ENCODE results near the gene TCF19.

Gene TCF19, protein sequence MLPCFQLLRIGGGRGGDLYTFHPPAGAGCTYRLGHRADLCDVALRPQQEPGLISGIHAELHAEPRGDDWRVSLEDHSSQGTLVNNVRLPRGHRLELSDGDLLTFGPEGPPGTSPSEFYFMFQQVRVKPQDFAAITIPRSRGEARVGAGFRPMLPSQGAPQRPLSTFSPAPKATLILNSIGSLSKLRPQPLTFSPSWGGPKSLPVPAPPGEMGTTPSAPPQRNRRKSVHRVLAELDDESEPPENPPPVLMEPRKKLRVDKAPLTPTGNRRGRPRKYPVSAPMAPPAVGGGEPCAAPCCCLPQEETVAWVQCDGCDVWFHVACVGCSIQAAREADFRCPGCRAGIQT

DNA sequence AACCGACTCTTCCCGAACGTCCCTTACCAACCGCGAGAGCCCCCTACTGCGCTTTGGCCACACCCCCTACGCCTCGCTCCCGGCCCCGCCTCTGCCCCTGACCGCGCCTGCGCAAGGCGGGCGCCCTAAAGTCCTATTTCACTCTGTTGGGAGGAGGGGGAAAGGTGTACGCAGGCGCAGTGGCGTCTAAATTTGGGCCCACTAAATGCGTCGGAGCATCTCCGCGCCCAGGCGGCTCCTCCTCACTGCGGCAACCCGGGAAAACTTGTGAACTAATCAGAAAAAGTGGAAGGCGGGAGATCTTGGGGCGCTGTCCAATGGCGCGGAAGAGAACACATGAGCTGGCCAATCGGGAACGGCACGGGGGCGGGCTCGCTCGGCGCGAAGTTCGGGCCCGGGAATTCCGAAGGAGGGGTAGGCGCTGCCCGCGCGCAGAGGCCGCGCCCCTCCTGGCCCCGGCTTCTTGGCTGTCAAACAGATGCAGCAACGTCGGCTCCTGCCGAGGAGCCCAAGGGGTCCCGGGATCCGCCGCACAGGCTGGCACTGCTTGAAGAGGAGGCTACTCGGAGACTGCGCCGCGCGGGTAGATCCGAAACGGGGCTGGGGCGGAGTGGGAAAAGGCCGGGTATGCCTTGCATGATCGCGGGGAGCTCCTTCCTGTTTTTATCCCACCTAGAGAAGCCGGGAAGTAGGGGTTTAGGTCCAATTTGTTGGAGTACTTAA is at the start of gene TCF19:
Gene TCF19 (plus strand): TSS at position 450 of the 723 bp plus-strand sequence. CDS start 881 bp downstream, outside the sequence.
- DNase-seq (ENCODE audit: low spot score): peak; percentile 99

DNA sequence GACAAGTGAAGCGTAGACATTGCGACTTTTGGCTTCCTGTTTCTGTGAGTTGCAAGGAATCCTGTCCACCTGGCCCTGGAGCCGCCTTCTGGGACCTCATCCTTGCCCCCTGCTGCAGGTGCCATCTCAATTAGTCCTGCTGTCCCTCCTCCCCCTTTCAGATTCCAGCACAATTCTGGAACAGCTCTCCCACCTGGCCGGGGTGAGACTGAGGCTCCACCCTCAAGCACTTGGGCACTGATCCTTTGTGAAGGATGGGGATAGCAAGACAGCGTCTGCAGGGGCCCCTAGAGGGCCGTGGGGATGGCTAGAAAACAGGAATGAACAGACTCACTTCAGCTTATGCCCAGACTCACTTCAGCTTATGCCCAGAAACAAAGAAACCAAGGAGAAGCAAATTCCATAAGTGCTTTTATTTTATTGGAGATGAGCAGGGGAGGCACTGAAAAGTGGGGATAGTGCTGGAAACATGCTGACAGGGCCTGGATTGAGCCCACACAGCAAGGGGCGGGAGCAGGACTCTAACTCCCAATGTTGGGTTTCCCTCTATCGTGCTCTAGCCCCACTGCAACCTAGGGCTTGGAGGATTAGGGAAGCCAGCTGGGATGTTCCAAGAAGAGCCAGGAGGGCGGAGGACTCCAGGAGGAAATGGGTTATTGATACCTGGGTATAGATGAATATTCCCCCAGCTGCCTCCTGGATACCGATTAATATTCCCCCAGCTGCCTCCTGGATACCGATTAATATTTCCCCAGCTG is 47.4 kb upstream of the TCF19 start:
- DNase-seq (ENCODE audit: low spot score): no peak

DNA sequence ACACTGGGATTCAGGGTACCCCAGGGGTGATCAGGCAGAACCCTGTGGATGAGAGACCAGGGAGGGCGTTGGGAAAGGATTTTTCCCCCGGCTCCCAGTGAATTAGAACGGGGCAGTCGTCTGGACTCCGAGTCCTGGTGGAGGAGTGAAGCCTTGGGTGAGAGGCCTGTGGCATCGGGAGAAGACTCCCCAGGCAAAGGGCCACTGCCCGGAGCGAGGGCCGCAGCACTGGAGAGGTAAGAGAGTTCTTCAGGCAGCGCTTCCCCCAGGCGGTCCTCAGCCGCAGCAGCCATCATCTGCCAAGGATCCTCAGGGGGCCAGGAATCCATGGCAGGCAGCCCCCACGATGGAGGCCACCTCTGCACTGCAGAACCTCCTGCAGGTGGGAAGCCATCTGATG is 46.7 kb upstream of the TCF19 start:
- DNase-seq (ENCODE audit: low spot score): no peak

DNA sequence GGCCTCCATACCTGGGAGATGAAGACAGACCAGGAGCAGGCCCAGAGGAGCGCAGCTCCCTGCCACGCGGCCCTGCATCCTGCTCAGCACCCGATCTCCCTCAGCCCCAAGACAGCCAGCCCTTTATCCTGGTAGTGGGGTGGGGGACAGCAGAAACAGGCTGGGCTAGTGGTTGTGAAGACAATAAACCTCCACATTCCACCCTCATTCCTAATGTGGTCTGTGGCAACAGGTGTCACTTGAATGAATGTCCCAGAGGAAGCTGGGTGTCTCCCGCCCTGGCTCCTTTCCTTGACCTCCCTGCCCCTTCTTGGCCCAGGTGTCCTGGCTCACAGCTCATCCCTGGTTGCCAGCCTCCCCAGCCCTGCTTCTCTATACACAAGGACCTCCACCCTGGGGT is 45.9 kb upstream of the TCF19 start, which contains the start of gene C6orf15:
Gene C6orf15 (minus strand): TSS at position 98 of the 400 bp plus-strand sequence. CDS start 20 bp downstream, at position 78.
- DNase-seq (ENCODE audit: low spot score): no peak

DNA sequence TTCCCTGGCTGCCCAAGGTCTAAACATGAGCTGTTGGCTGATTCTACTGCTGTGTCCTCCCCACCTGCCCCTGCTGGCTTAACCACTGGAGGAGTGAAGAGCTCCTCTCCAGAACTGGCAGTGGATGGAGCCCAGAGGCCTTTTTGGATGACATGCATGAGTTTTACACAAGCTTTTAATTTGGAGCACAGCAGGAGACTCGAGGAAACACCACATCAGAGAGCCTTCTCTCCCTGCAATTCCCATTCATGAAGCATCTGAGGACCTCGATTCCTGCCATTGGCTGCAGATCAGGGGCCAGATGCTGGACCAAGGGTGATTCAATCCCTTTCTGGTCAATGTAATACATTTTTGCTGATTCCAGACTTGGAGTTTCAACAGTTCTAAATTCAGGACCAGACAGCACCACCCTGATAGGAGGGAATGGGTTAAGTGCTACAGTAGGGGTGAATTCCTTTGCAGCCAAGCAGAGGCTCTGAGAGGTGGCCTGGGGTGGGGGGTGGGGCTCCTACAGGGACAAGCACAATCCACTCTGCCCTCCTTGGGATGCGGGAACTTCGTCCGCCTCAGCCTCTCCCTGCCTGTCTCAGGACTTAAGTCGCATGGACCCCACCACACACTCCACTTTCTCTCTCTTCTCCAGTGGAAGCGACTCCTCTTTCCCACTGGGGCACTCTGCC is 44.4 kb upstream of the TCF19 start:
- no peak for DNase-seq (ENCODE audit: low spot score)

DNA sequence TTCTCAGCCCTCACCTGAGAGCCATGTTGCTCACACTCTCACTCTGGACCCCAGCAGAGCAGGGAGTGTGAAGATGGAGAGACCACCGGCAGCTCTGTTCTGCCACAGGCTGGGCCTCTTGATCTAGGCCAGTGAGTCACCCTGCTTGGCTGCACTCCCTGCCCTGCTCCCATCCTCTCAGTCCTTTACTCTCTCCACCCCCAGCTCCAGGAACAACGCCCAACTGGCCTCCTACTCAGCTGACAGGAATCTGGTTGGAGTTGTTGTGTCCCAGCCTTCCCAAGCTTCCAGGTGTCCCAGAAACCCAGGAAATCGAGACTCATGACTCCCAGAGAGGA is 43.9 kb upstream of the TCF19 start, which contains the start of gene PSORS1C1:
Gene PSORS1C1 (plus strand): TSS at position 260 of the 338 bp plus-strand sequence. CDS start 14,833 bp downstream, outside the sequence.
- DNase-seq (ENCODE audit: low spot score): no peak

DNA sequence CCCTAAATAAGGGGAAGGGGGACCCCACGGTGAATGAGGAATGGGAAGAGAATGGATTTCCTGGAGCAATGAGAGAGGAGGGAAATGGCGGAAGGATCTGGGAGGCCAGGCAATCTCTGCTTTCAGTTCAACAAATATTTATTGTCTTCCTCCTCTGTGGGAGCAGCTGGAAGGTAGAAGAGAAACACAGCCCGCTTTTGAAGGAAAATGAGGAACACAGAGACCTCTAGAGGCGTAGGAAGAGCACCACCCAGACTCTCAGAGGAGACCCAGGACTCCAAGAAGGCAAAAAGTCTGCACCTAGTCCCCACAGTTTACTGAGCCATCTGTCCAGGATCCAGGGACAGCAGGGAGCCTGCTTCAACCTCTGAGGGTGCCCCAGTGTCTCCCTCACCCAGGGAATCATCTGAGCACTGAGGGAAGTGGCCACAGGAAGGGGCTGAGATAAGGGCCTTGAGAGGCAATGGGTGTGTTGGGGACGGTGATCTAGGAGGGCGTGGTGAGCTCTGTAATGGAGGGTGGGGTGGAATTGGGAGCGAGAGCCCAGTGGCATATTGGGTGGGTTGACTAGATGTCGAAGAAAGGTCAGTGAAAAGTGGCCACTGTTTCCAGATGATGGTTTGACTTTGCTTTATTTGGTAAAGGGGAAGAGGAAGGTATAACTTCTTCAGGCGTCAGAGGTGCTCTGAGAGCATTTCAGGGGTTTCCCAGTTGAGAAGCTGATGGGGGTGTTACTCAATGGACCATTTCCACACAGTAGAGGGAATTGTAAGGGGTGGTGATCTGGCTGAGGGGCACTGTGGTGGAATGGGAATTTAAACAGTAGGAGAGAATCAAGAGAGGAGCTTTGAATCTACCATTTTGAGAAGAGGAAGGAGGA is 43.2 kb upstream of the TCF19 start:
- no peak for DNase-seq (ENCODE audit: low spot score)

DNA sequence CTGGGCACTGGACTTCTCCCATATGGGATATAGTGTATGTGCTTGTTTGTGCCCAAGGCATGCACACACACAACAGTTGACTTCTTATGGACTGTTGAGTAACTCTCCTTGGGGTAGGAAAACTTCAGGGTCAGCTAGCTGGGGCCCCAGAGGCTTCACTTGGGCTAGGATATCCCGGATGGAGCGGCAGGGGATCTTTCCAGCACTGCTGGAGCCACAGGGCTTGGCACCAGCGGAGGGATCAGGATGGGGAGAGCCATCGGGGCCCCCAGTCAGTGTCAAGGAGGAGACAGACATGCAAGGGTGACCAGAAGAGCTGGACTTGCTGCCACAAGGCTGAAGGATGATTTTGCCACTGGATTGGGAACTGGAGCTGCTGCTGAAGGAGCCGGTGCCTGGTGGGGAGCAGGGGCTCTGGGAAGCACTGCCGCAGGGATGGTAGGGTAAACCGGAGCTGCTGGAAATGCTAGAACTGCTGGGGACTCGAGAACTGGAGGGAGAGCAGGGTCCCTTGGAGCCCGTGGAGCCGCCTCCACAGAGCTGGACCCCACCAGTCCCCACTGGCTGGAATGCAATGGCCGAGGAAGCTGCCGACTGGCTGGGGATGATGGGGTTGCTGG is 42.3 kb upstream of the TCF19 start:
- no peak for DNase-seq (ENCODE audit: low spot score)

DNA sequence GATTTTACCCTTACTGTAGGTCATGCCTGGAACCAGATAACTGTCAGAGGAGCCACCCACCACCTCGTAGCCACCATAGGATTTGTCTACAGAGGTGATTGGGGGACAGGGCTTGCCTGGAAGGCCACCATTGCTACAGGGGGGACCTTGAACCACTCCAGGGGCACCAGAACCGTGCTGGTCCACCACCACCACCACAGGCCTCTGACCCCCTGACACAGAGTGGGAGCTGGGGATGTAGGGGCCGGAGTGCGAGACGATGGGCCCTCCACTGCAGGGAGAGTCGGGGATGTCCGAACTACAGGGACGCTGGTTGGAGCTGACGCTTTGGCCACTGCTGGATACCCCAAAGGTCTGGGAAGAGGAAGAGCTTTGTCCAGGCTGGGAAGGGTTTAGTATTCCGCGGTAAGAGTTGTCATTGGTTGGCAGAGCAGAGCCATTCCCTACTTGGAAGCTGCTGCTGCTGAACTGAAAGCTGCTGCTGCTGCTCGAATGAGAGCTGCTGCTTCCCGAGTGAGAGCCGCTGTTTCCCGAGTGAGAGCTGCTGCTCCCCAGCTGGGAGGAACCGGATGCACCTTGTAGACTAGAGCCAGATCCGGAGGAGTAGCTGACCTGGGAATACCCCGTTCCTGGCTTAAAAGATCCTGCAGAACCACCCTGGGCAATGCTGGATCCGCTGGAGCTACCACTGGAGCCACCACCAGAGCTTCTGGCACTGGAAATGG is 41.6 kb upstream of the TCF19 start:
- no peak for DNase-seq (ENCODE audit: low spot score)

DNA sequence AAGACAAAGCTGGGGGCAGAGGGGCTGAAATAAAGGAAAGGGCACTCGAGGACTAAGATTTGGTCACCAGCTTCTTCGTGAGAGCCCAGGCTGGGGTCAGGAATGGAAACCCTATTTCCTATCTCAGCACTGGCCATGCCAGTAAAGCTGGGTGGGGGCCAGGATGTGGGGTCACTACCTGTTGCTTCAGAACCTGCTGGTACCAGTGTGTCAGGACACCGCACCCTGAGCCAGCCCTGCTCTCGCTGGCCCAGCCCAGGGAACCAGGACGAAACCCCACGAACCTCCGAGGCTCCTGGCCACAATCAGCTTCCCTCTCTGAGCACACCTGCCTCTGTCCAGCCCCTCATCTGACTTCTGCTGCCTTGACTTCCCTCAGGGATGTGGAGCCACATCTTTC is 40.2 kb upstream of the TCF19 start:
- no peak for DNase-seq (ENCODE audit: low spot score)

DNA sequence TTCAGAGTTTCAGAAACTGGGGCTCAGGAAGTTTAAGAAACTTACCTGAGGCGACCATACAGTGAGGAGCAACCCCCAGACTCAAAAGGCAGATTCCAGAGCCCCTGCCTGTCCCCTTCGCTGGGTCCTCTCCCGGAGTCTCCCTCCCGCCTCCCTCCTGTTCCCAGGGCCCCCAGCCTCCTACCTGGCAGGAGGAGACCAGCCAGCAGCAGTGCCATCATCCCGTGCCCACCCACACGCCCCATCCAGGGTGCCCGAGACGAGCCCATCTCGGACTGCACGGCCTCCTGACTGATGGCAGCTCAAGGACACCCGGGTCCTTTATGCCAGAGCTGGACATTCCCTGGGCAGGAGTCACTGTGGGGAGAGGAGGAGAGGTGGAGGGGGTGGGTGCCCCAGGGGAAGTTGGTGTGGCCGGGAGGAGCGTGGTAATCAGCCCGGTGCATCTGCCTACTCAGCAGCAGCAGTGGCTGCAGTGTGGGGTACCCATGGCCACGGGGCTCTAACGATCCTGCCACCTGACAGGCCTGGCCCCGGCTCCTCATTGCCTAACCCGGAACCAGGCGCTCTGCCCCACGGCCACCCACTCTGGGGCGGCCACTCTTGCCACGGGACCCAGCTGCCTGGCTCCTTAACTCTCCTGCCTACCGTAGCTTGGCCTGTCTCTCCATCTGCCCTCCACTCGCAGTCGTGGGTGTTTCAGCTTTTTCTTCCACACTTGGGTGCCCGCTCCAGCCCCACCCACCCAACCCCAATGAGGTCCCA is 38.1 kb upstream of the TCF19 start, which contains the start of gene CDSN:
Gene CDSN (minus strand): TSS at position 296 of the 765 bp plus-strand sequence. CDS start 27 bp downstream, at position 269.
- no peak for DNase-seq (ENCODE audit: low spot score)

DNA sequence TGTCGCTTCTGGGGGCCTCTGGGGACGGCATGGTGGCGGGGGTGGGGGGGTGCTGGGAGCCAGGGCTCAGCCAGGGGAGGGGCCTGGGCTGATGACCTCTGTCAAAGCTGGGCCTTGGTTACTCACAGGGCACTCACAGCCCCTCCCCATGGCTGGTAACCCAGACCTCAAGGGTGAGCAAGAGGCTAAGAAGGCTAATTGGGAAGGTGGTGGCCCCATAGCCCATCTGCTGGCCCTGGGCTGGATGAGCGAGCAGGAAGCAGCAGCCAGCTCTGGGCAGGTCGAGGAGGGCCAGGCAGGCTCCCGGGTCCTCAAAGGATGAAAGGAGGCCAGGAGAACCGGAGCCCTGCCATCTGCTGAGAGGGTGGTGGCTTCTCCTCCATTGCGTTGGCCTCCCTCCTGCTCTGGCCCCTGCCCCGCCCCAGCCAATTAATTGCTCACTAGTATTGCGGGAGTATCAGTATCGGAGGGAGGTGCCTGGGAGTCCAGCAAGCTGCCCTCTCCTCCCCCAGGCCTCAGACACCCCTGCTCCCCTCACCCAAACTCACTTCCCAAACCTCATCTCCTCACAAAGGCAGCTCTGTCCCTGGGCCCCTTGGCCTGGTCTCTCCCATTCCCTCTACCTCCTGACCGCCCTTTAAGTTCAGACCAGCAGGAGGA is 37.1 kb upstream of the TCF19 start:
- DNase-seq (ENCODE audit: low spot score): no peak

DNA sequence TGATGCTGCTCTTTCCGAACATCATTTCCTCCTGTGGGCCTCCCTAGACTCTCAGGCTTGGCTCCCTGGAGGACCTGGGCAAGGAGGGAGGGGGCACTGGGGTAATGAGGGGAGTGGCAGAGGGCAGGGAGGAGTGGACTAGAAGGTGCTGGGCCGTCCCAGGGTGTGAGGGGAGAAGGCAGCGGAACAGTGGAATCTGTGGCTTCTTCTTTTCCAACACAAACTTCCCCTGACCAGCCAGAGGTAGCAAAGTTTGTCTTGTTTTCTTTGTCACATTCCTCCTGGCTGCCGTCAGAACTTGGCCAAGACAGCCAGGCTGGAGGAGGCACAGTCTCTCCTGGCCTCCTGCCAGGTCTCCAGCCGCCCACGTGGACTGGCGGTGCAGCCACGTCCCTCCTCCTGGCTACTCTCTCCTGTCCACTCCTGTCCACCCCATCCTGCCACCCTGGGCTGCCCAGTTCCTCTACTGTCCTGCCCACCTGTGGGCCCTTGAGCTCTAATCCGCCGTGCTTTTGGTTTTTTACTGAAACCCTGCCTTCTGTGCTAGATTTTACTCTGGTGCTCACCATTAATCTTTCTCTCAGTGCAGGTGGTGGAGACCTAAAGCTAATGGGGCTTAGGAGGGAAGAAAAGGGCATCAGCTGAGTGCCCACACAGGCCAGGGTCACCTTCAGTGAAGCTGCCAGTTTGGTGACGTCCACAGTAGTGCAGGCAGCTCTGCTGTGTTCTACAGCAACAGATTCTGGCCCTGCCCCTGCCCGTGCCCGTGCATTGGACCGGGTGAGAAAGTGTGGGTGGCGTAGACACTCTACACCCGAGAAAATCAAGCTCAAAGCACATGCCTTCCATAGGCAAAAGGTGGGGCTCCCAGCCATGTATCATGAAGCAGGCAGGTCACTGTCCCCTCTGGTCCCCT is 35.3 kb upstream of the TCF19 start:
- DNase-seq (ENCODE audit: low spot score): no peak

DNA sequence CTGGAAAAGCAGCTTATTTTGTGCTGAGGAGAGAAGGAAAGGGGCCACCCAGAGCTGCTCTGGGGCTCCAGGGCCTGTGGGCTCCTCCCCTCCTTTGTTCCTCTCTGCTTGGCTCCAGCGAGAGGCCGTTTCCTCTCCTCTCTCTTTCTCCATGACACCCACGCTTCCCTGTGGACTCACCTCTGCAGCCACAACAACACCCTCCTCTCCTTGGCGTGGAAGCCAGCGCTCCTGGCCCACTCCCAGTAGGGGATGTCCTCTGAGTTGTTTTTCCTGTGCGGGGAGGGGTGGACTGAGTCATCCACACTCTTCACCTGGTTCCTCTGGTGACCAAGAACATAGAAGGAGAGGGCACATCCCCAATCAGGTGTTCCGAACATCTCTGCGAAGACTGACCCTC is 33.2 kb upstream of the TCF19 start:
- DNase-seq (ENCODE audit: low spot score): no peak

DNA sequence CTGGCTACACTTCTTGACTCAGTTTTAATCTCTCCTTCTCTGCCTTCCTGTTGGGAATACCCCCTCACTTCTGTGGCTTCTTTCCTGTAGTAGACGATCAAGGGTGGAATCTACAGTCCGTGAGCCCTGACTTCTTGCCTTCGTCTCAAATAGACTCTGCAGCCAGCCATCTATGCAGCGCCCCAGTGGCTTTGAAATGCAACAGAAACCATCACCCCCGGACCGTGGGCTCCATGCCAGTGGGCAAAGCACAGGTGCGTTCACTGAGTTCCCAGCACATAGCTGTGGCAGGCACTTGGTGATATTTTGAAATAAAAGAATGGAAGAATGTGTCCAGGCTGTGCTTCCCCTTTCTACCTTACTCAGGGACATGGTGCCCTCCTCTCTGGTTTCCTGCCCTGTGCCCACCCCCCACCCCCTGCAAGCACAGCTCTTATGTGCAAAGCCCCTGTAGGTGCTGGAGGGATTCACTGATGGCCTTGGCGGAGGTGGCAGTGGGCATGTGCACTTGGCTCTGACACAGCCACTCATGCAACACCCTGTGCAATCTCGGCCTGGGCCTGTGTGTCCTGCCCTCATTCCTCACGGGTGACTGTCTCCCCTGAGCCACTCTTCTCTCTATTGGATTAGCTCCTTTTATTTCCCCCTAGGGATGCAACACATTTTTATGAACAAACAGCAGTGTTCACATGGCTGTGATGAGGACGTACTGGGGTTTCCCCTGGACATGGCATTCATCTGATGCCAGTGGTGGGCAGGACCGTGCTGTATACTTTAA is 32.6 kb upstream of the TCF19 start:
- no peak for DNase-seq (ENCODE audit: low spot score)

DNA sequence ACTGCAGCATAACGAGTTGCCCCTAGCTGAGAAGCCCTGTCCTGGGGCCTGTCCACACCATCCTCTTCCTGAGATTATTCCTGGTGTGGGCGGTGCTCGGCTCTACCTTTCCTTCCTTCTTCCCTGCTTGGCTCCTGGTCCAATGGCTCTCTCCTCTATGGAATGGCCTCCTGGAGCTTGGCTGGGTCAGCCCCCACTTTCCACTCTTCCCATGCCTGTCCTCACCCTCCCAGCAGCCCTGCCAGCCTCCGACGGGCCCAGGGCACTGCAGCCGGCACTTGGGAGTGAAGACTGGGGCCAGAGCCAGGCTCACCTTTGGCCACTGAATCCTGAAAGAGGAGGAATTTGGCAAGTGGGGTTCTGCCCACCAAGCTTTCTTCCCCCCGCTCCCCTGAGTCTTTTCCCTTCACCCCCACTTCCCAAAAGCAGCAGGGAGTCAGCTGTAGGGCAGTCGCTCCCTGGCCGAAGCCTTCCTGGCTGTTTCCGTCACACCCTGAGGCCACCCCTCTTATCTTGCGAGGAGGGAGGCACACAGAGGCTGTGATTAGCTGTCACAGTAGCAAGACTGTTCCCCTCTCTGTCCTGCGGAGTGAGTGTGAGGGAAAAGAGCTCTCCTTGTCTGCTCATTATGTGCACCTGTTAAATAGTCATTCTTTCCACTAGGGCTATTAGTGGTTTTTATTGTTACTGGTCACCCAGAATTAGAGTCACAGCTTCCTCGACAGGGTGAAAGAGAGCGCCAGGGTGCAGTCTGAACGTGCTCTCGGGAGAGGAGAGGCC is 31.8 kb upstream of the TCF19 start:
- no peak for DNase-seq (ENCODE audit: low spot score)

Data from left forelimb (tissue), 1 donor.